ENCODE data around the gene IRS2.

Gene IRS2

GRCh38 chr13:109703250-109703649, 83.1 kb downstream of the IRS2 start:
- DNase-seq (ENCODE audit: low read depth) = no peak
